ENCODE results near the gene C14orf180. TPM values are rescaled to one million over a fixed set of nuclear protein-coding genes. Genes with fewer than 3 reads are reported as not detected.

Gene C14orf180
- total and polyA plus RNA-seq, 2 of the 8 experiments (the other 6 are each of a cell fraction or from before 2014, with no cell fraction given), result not detected

- Histone ChIP-seq H3K14ac (ENCODE audit: insufficient read length) (no peak overlapping the region), H2BK5ac (ENCODE audit: low read depth, low read length) (no peak overlapping the region)
Measured at GRCh38 chr14:104567141-104567956, 12.2 kb upstream of the C14orf180 start.

More at GRCh38 chr14:104567141-104567956, 12.2 kb upstream of the C14orf180 start:
- no peak for TF ChIP-seq BACH1 (IDR thresholded peaks at IDR 0.05; ENCODE audit: low read length)
- TF ChIP-seq TBP (IDR thresholded peaks at IDR 0.05; ENCODE audit: low read depth, low read length), result no peak
- TF ChIP-seq SRF (IDR thresholded peaks at IDR 0.05; ENCODE audit: low read depth, low read length), result no peak
- no peak for TF ChIP-seq CHD2 (IDR thresholded peaks at IDR 0.05; ENCODE audit: low read length)
- no peak for TF ChIP-seq HDAC2 (IDR thresholded peaks at IDR 0.05; ENCODE audit: borderline replicate concordance in 1 of 2, low read depth in 2 of 2, low read length in 2 of 2)
- no peak for TF ChIP-seq BRCA1 (IDR thresholded peaks at IDR 0.05; ENCODE audit: low read depth, low read length)
- TF ChIP-seq SP1 (IDR thresholded peaks at IDR 0.05; ENCODE audit: low read depth, low read length), result no peak
- TF ChIP-seq RFX5 (IDR thresholded peaks at IDR 0.05; ENCODE audit: borderline replicate concordance, low read depth, low read length), result no peak
- TF ChIP-seq CHD1 (IDR thresholded peaks at IDR 0.05; ENCODE audit: low read depth, low read length), result no peak
- no peak for TF ChIP-seq RAD21 (IDR thresholded peaks at IDR 0.05 in 1 of 2, conservative IDR thresholded peaks at IDR 0.05 in 1 of 2; ENCODE audit: low read depth in 2 of 2, low read length in 2 of 2)
- Histone ChIP-seq H3K4ac (replicated peaks; ENCODE audit: insufficient read length, low read depth, low read length) (no peak overlapping the region), H3K4me2 (ENCODE audit: insufficient read depth in 1 of 2, low read depth in 2 of 2, low read length in 2 of 2) (no peak overlapping the region), H3K4me3 (ENCODE audit: extremely low read depth in 1 of 4, insufficient read depth in 2 of 4, low read depth in 3 of 4, low read length in 4 of 4) (no peak overlapping the region), H2AK5ac (ENCODE audit: low read depth, low read length) (no peak overlapping the region), H2BK12ac (ENCODE audit: low read depth, low read length) (no peak overlapping the region), H3K18ac (ENCODE audit: extremely low read depth, low read length) (no peak overlapping the region; the same call in 1 of the 2 replicates), H2BK15ac (ENCODE audit: low read length) (no peak overlapping the region), H3K79me1 (ENCODE audit: low read depth, low read length) (no peaks in the 10 kb centered on the region), H3K23ac (ENCODE audit: insufficient read length) (no peak overlapping the region), H3K9ac (replicated peaks in 1 of 4; ENCODE audit: extremely low read depth in 1 of 4, low read depth in 3 of 4, low read length in 3 of 4) (no peak overlapping the region), H4K5ac (ENCODE audit: insufficient read length, low read depth, low read length) (no peak overlapping the region), H3K27me3 (replicated peaks in 1 of 4; ENCODE audit: control insufficient read depth in 3 of 4, extremely low read depth in 1 of 4, insufficient read depth in 3 of 4, low read length in 3 of 4) (no peaks in the 10 kb centered on the region; a peak in 2 of 7 replicates), H4K8ac (ENCODE audit: extremely low read depth, insufficient read depth, low read length) (peak overlapping the region; percentile 4; the same call in 1 of the 2 replicates), H3K36me3 (ENCODE audit: control insufficient read depth in 2 of 4, insufficient read depth in 4 of 4, low read length in 3 of 4) (no peaks in the 10 kb centered on the region), H3K79me2 (ENCODE audit: control insufficient read depth in 1 of 2, insufficient read depth in 2 of 2, low read length in 2 of 2) (no peaks in the 10 kb centered on the region), H2BK20ac (ENCODE audit: low read length) (no peak overlapping the region), H3K23me2 (ENCODE audit: low read depth, low read length) (no peaks in the 10 kb centered on the region), H4K91ac (replicated peaks; ENCODE audit: insufficient read length, low read length) (no peak overlapping the region), H2BK120ac (replicated peaks; ENCODE audit: low read depth, low read length) (no peak overlapping the region), H3K4me1 (replicated peaks in 1 of 4; ENCODE audit: control insufficient read depth in 3 of 4, insufficient read depth in 4 of 4, low read length in 3 of 4) (peaks cover 0 to 6% (median under 1%) of the 10 kb centered on the region in 4 experiments; a peak in 3 of 7 replicates), H3K9me3 (ENCODE audit: insufficient read depth in 2 of 2, low read depth in 1 of 2, low read length in 1 of 2) (no peaks in the 10 kb centered on the region), H3K56ac (replicated peaks; ENCODE audit: insufficient read length, low read depth, low read length) (no peak overlapping the region), H3K27ac (ENCODE audit: low read depth, low read length) (no peak overlapping the region), H2AFZ (ENCODE audit: low read length) (no peak overlapping the region), H4K20me1 (replicated peaks in 1 of 2; ENCODE audit: control insufficient read depth in 1 of 2, insufficient read depth in 2 of 2, low read length in 2 of 2) (peaks cover 0 to 1% of the 10 kb centered on the region in 2 experiments)
- FAIRE-seq (no peak), DNase-seq (ENCODE audit: low read depth in 1 of 2, low spot score in 2 of 2) (no peak)
- WGBS, 2 experiments (ENCODE audit: extremely low coverage in 1 of 2, insufficient coverage in 1 of 2, insufficient read length in 1 of 2, insufficient replicate concordance in 2 of 2, low coverage in 1 of 2, low lambda C conversion rate in 2 of 2, missing lambda C conversion rate in 1 of 2), result 87% methylated on average over 22 of the region's 27 CpGs; no CpG with 5 or more reads in 1 of the 2 experiments
- ChIA-PET CTCF (ENCODE audit: partially characterized antibody) (interaction anchor here (1.0 to 2.2 kb wide), 5 partner anchors 10 to 353 kb away, joined by 3 to 10 read pairs (median 4); no protein-coding TSS in a partner anchor), POLR2A (ENCODE audit: partially characterized antibody) (no interaction called here)
